D341Med (cell line): Measurements from ENCODE around the gene CD27.
"Not testable (repeated sequence)": the region's sequence is repeated elsewhere in the genome, so short reads cannot be mapped to it uniquely, and the experiment has no call there.

Experiments used
- DNase-seq: peaks from one replicate; pipeline ENCODE4 v3.0.0; 2012; ENCODE audit warnings: low spot score

CD27 gene

GRCh38 chr12:6461401-6462233 lies 16.9 kb downstream of the CD27 start:
- no peak for DNase-seq

- no peak for DNase-seq
Measured at GRCh38 chr12:6462234-6462995, 17.7 kb downstream of the CD27 start.

- DNase-seq = no peak
Measured at GRCh38 chr12:6463216-6463615, 18.5 kb downstream of the CD27 start.

GRCh38 chr12:6463858-6464257 lies 19.1 kb downstream of the CD27 start:
- no peak for DNase-seq

GRCh38 chr12:6464531-6464930 lies 19.8 kb downstream of the CD27 start:
- no peak for DNase-seq

GRCh38 chr12:6465467-6466183 lies 20.9 kb downstream of the CD27 start:
- peak; percentile 69 for DNase-seq

- no peak for DNase-seq
Measured at GRCh38 chr12:6466184-6466573, 21.4 kb downstream of the CD27 start.

- not testable (repeated sequence) for DNase-seq
Measured at GRCh38 chr12:6466751-6467150, 22.0 kb downstream of the CD27 start.

- not testable (repeated sequence) for DNase-seq
Measured at GRCh38 chr12:6467571-6468282, 23.0 kb downstream of the CD27 start.

- DNase-seq = no peak
Measured at GRCh38 chr12:6468283-6468575, 23.5 kb downstream of the CD27 start.

GRCh38 chr12:6469092-6469491 lies 24.3 kb downstream of the CD27 start:
- DNase-seq = no peak

- no peak for DNase-seq
Measured at GRCh38 chr12:6469609-6470374, 25.0 kb downstream of the CD27 start.

- DNase-seq = peak; percentile 97
Measured at GRCh38 chr12:6470375-6471163, 25.8 kb downstream of the CD27 start, which contains the start of gene VAMP1. VAMP1 (minus strand) TSS chr12:6470677; CDS start chr12:6470531, 146 bp downstream.

- DNase-seq = no peak
Measured at GRCh38 chr12:6471989-6472360, 27.2 kb downstream of the CD27 start.

GRCh38 chr12:6472491-6472890 lies 27.7 kb downstream of the CD27 start:
- DNase-seq = no peak

GRCh38 chr12:6475233-6475975 lies 30.6 kb downstream of the CD27 start:
- not testable (repeated sequence) for DNase-seq

- no peak for DNase-seq
Measured at GRCh38 chr12:6476489-6476888, 31.7 kb downstream of the CD27 start.

GRCh38 chr12:6477601-6478377 lies 33.0 kb downstream of the CD27 start:
- not testable (repeated sequence) for DNase-seq

GRCh38 chr12:6478416-6478815 lies 33.7 kb downstream of the CD27 start:
- DNase-seq = no peak
